DND-41 (cell line): Measurements from ENCODE around the gene PRDX5.

Source experiments
- EZH2 ChIP-seq: IDR thresholded peaks from 3 replicates; pipeline ENCODE4 v1.6.1; 2012; ENCODE audit warnings: borderline replicate concordance, low read depth, mild to moderate bottlenecking, moderate library complexity, low read length, inconsistent platforms; ENCODE audit not compliant: severe bottlenecking
- TF ChIP-seq, protein P1 (sequence below): IDR thresholded peaks from 2 replicates; pipeline ENCODE4 v1.5.1; 2012; ENCODE audit warnings: borderline replicate concordance, low read length, moderate library complexity, mild to moderate bottlenecking; ENCODE audit not compliant: poor library complexity, severe bottlenecking; ENCODE audit errors: extremely low read depth

- TF ChIP-seq, protein P1, sequence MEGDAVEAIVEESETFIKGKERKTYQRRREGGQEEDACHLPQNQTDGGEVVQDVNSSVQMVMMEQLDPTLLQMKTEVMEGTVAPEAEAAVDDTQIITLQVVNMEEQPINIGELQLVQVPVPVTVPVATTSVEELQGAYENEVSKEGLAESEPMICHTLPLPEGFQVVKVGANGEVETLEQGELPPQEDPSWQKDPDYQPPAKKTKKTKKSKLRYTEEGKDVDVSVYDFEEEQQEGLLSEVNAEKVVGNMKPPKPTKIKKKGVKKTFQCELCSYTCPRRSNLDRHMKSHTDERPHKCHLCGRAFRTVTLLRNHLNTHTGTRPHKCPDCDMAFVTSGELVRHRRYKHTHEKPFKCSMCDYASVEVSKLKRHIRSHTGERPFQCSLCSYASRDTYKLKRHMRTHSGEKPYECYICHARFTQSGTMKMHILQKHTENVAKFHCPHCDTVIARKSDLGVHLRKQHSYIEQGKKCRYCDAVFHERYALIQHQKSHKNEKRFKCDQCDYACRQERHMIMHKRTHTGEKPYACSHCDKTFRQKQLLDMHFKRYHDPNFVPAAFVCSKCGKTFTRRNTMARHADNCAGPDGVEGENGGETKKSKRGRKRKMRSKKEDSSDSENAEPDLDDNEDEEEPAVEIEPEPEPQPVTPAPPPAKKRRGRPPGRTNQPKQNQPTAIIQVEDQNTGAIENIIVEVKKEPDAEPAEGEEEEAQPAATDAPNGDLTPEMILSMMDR: no peak
- no peak for TF ChIP-seq EZH2
These were observed 40.6 kb downstream of the PRDX5 start for GRCh38 chr11:64358536-64358906.
